PC-9 (cell line): ENCODE data around the gene NBEAL1. TPM values are rescaled to one million over a fixed set of nuclear protein-coding genes. Genes with fewer than 3 reads are reported as not detected.

Experiments used
- BruUV-seq: library from RNA; stranded (reverse); fragments of 400-500 nt; replicated peaks from 2 replicates; lab custom pipeline; 2021; lab: Mats Ljungman, UMichigan
- CTCF ChIA-PET: fragments of 300-600 bp; sonication (Branson Sonifier 250); formaldehyde crosslinking; loops from one replicate; lab custom pipeline; 2022; ENCODE audit warnings: antibody characterized with exemption; lab: Charles Lee
- POLR2A ChIA-PET: fragments of 300-600 bp; sonication (Branson Sonifier 250); formaldehyde crosslinking; loops from one replicate; lab custom pipeline; 2022; ENCODE audit warnings: antibody characterized with exemption; ENCODE audit not compliant: unreplicated experiment; lab: Charles Lee
- DNase-seq, 2 experiments: peaks; one replicate each; pipeline versions ENCODE4 v3.0.0 to v3.0.0-alpha.2; 2015 to 2022; ENCODE audit warnings: mixed read lengths in 1 of 2
- H2AFZ ChIP-seq: fragments of 200-600 bp; sonication (generic); 2 replicates; pipeline ENCODE4 v1.8.1; 2017; ENCODE audit warnings: antibody characterized with exemption
- H3F3A ChIP-seq: fragments of 200-600 bp; sonication (generic); 2 replicates; pipeline ENCODE4 v1.8.1; 2017; ENCODE audit warnings: antibody characterized with exemption, mild to moderate bottlenecking, low read depth; ENCODE audit not compliant: insufficient read depth
- H3K27ac ChIP-seq: fragments of 200-600 bp; sonication (generic); 2 replicates; pipeline ENCODE4 v1.6.1; 2016; ENCODE audit warnings: mixed run types
- H3K27me3 ChIP-seq: fragments of 200-600 bp; sonication (generic); 2 replicates; pipeline ENCODE4 v1.6.1; 2016; ENCODE audit warnings: low read depth, mixed run types; ENCODE audit not compliant: insufficient read depth
- H3K36me3 ChIP-seq: fragments of 200-600 bp; sonication (generic); 2 replicates; pipeline ENCODE4 v1.6.1; 2016; ENCODE audit warnings: low read depth, mixed run types
- H3K4me1 ChIP-seq: fragments of 200-600 bp; sonication (generic); replicated peaks from 2 replicates; pipeline ENCODE4 v1.6.1; 2016; ENCODE audit warnings: mixed run types; ENCODE audit not compliant: insufficient read depth
- H3K4me2 ChIP-seq: fragments of 200-600 bp; sonication (generic); 2 replicates; pipeline ENCODE4 v1.6.1; 2017; ENCODE audit warnings: mixed run types
- H3K4me3 ChIP-seq: fragments of 200-600 bp; sonication (generic); 2 replicates; pipeline ENCODE4 v1.6.1; 2016; ENCODE audit warnings: mixed run types
- H3K79me2 ChIP-seq: fragments of 200-600 bp; sonication (generic); 2 replicates; pipeline ENCODE4 v1.6.1; 2017; ENCODE audit warnings: low read depth, mixed run types
- H3K9me2 ChIP-seq: fragments of 200-600 bp; sonication (generic); 2 replicates; pipeline ENCODE4 v1.8.1; 2017; ENCODE audit warnings: mild to moderate bottlenecking; ENCODE audit not compliant: insufficient read depth
- H3K9me3 ChIP-seq: fragments of 200-600 bp; sonication (generic); 2 replicates; pipeline ENCODE4 v1.8.1; 2016; ENCODE audit warnings: low read depth; ENCODE audit not compliant: insufficient read depth
- H4K20me1 ChIP-seq: fragments of 200-600 bp; sonication (generic); 2 replicates; pipeline ENCODE4 v1.8.1; 2017; ENCODE audit not compliant: insufficient read depth
- CTCF ChIP-seq: fragments of 200-600 bp; sonication (generic); conservative IDR thresholded peaks from 2 replicates; pipeline ENCODE4 v1.6.1; 2017; ENCODE audit warnings: mixed run types, antibody characterized with exemption, mild to moderate bottlenecking, moderate library complexity
- EZH2 ChIP-seq: fragments of 200-600 bp; sonication (generic); IDR thresholded peaks from 2 replicates; pipeline ENCODE4 v1.8.0; 2017; ENCODE audit warnings: antibody characterized with exemption, low read depth
- intact Hi-C: fragments of 100-400 bp; cut with micrococcal nuclease; formaldehyde crosslinking; loops from one replicate; pipeline ENCODE4 v1.10.0; 2022; ENCODE audit not compliant: unreplicated experiment
- total RNA-seq: library from RNA; stranded (reverse); gene quantifications from 2 replicates; pipeline ENCODE4 v1.2.3, GENCODE V29; 2021

NBEAL1 gene
- total RNA-seq, 1 experiment from 2014 or later = 19.5 TPM

GRCh38 chr2:203261326-203262159 lies 246.9 kb downstream of the NBEAL1 start:
- Histone ChIP-seq H4K20me1 (no peaks in the 10 kb centered on the region), H3F3A (no peaks in the 10 kb centered on the region), H3K9me2 (no peaks in the 10 kb centered on the region), H3K4me2 (no peak overlapping the region), H3K4me1 (no peaks in the 10 kb centered on the region), H3K36me3 (no peaks in the 10 kb centered on the region), H3K27me3 (no peaks in the 10 kb centered on the region), H3K27ac (no peak overlapping the region), H3K9me3 (no peaks in the 10 kb centered on the region), H2AFZ (no peak overlapping the region), H3K79me2 (no peaks in the 10 kb centered on the region), H3K4me3 (no peak overlapping the region)
- intact Hi-C loops = no loop called here
- TF ChIP-seq CTCF = no peak
- no peak for TF ChIP-seq EZH2
- DNase-seq = no peak
- ChIA-PET CTCF (interaction anchor here (0.6 kb wide), 1 partner anchor 165 kb away, joined by 6 read pairs; no protein-coding TSS in a partner anchor), POLR2A (no interaction called here)
- BruUV-seq = no TSS peak

Other genes starting within 250 kb of the NBEAL1 start
- 0.20 TPM in 1 of 2 replicates, not detected in the other for gene ICA1L, start 143.1 kb upstream of the NBEAL1 start, total RNA-seq
- gene WDR12, start 103.2 kb upstream of the NBEAL1 start, total RNA-seq = 38.7 and 45.3 TPM in 2 replicates
- 5.9 and 6.5 TPM in 2 replicates for gene CARF, start 102.6 kb upstream of the NBEAL1 start, total RNA-seq
- gene CYP20A1, start 224.1 kb downstream of the NBEAL1 start, total RNA-seq = 6.8 and 6.9 TPM in 2 replicates